Measurements from ENCODE around the gene ITFG2. TPM values are rescaled to one million over a fixed set of nuclear protein-coding genes. Genes with fewer than 3 reads are reported as not detected.

ITFG2 gene
- total and polyA plus RNA-seq, 2 donors from 2014 or later, result 23.6 to 48.2 TPM

GRCh38 chr12:2857021-2857431 lies 44.6 kb downstream of the ITFG2 start, which contains the start of gene TEX52:
TEX52 (minus strand) TSS chr12:2857039; CDS start chr12:2857026, 13 bp downstream.
- no peak within 1 kb of the TSS for H3K4me3 ChIP-seq (ENCODE audit: low read length in 3 of 3)
- DNase-seq (peak in 3 of 5 donors; percentile 75 to 79 (median 77)), FAIRE-seq (no peak)
- H3K9ac ChIP-seq (ENCODE audit: low read length in 3 of 3), result no peak within 1 kb of the TSS
- no peaks in the 10 kb centered on the region for H3K9me3 ChIP-seq (ENCODE audit: control insufficient read depth in 2 of 3, insufficient read depth in 1 of 3, low read length in 3 of 3)
- no peaks in the 10 kb centered on the region for H3K27me3 ChIP-seq (ENCODE audit: control insufficient read depth, insufficient read depth, low read length)
- H3K27ac ChIP-seq (ENCODE audit: low read depth in 2 of 2, low read length in 2 of 2), result no peak within 1 kb of the TSS
- TF ChIP-seq CTCF (IDR thresholded peaks at IDR 0.05; ENCODE audit: borderline replicate concordance, extremely low read depth, insufficient read depth), result no peak
- H3K4me1 ChIP-seq (ENCODE audit: control insufficient read depth in 2 of 3, insufficient read depth in 2 of 3, low read depth in 1 of 3, low read length in 3 of 3), result no peaks in the 10 kb centered on the region
- H3K36me3 ChIP-seq (ENCODE audit: control insufficient read depth in 2 of 3, insufficient read depth in 3 of 3, low read length in 3 of 3), result peaks cover 0 to 6% (median 0%) of the 10 kb centered on the region in 3 donors
- intact Hi-C loops (cut with DNase I), result loop anchor here (10.0 kb wide), 1 partner anchor 178 kb away; no protein-coding TSS in a partner anchor

- FAIRE-seq (no peak), DNase-seq (no peak)
- H3K9me3 ChIP-seq (ENCODE audit: control insufficient read depth in 2 of 3, insufficient read depth in 1 of 3, low read length in 3 of 3), result no peaks in the 10 kb centered on the region
- peaks cover 0 to 6% (median 0%) of the 10 kb centered on the region in 3 donors for H3K36me3 ChIP-seq (ENCODE audit: control insufficient read depth in 2 of 3, insufficient read depth in 3 of 3, low read length in 3 of 3)
- no peak for TF ChIP-seq CTCF (IDR thresholded peaks at IDR 0.05; ENCODE audit: borderline replicate concordance, extremely low read depth, insufficient read depth)
- no peak overlapping the region for H3K27ac ChIP-seq (ENCODE audit: low read depth in 2 of 2, low read length in 2 of 2)
- H3K4me3 ChIP-seq (ENCODE audit: low read length in 3 of 3), result no peak overlapping the region
- no peaks in the 10 kb centered on the region for H3K4me1 ChIP-seq (ENCODE audit: control insufficient read depth in 2 of 3, insufficient read depth in 2 of 3, low read depth in 1 of 3, low read length in 3 of 3)
- H3K9ac ChIP-seq (ENCODE audit: low read length in 3 of 3), result no peak overlapping the region
- H3K27me3 ChIP-seq (ENCODE audit: control insufficient read depth, insufficient read depth, low read length), result no peaks in the 10 kb centered on the region
- intact Hi-C loops (cut with DNase I), result loop anchor here (10.0 kb wide), 1 partner anchor 177 kb away; no protein-coding TSS in a partner anchor
Measured at GRCh38 chr12:2857576-2857975, 45.1 kb downstream of the ITFG2 start.

- Histone ChIP-seq H3K4me3 (ENCODE audit: low read length in 3 of 3) (no peak overlapping the region), H3K9ac (ENCODE audit: low read length in 3 of 3) (no peak overlapping the region), H3K27me3 (ENCODE audit: control insufficient read depth, insufficient read depth, low read length) (no peaks in the 10 kb centered on the region), H3K9me3 (ENCODE audit: control insufficient read depth in 2 of 3, insufficient read depth in 1 of 3, low read length in 3 of 3) (no peaks in the 10 kb centered on the region), H3K4me1 (ENCODE audit: control insufficient read depth in 2 of 3, insufficient read depth in 2 of 3, low read depth in 1 of 3, low read length in 3 of 3) (no peaks in the 10 kb centered on the region), H3K36me3 (ENCODE audit: control insufficient read depth in 2 of 3, insufficient read depth in 3 of 3, low read length in 3 of 3) (peaks cover 0 to 6% (median 0%) of the 10 kb centered on the region in 3 donors), H3K27ac (ENCODE audit: low read depth in 2 of 2, low read length in 2 of 2) (no peak overlapping the region)
- intact Hi-C loops (cut with DNase I), result loop anchor here (10.0 kb wide), 1 partner anchor 176 kb away; no protein-coding TSS in a partner anchor
- DNase-seq (no peak), FAIRE-seq (no peak)
- TF ChIP-seq CTCF (IDR thresholded peaks at IDR 0.05; ENCODE audit: borderline replicate concordance, extremely low read depth, insufficient read depth), result no peak
Measured at GRCh38 chr12:2858334-2858733, 45.9 kb downstream of the ITFG2 start.

All from kidney (tissue), 14 donors.